Hematopoietic multipotent progenitor cell treated with erythropoietin and hydrocortisone succinate and interleukin-3 and kit ligand, for 8 days (in vitro differentiated cells): ENCODE results near the gene ZNF638.
A peak's percentile ranks its signal among the peaks of the same experiment; 100 is the strongest.

Experiments used
- DNase-seq: peaks from one replicate; pipeline ENCODE4 v3.0.0-alpha.2; 2015

Gene ZNF638

DNA sequence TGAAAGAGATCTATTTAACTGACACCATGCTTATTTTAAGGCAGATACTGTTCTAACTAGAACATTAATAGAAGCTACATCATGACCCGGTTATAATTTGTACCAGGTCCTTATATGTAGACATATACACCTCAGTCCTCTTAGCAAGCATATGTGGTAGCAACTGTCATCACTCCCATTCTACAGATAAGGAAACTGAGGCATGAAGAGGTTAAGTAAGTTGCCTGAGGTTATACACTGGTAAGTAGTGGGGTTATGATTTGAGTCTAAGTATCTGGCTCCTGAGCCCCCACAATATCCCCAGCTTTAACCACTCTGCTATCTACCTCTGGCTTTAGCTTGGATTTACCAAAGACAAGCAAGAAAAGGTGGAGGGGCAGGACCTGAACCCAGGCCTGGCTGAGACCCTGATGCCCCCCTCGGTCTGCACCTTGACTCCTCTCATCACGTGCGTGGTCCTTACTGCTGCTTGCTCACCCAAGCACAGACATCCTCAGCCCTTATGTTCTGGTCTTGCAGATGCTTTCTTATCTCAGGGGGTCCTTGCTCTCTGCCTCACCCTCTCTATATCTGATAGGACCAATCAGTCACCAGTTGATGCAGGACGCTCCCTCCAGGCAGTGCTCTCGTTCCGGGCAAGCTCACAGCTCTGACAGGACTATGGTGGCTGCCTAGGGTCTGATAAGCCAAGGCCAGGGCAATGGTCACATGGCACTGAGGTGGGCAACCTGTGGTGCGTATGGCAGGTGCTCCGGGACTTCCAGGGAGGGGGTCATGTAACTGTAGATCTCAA lies 125.7 kb downstream of the ZNF638 start:
- peak; percentile 70 for DNase-seq

DNA sequence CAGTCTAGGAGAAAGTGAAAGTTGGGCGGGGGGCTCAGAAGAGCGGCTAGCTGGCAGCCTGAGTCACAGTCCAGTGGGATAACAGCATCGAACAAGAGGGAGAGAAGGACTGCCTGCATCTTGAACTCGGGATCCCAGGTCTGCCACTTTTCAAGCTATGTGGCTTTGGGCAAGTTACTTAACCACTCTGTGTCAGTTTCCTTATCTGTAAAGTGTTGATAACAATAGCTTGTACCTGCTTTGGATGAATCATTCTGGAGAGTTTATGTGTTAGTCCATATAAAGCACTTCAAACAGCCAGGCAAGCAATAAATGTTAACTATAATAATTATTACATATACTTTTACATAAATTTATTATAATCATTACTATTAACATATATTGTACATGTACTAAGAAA lies 126.3 kb downstream of the ZNF638 start:
- peak; percentile 36 for DNase-seq

DNA sequence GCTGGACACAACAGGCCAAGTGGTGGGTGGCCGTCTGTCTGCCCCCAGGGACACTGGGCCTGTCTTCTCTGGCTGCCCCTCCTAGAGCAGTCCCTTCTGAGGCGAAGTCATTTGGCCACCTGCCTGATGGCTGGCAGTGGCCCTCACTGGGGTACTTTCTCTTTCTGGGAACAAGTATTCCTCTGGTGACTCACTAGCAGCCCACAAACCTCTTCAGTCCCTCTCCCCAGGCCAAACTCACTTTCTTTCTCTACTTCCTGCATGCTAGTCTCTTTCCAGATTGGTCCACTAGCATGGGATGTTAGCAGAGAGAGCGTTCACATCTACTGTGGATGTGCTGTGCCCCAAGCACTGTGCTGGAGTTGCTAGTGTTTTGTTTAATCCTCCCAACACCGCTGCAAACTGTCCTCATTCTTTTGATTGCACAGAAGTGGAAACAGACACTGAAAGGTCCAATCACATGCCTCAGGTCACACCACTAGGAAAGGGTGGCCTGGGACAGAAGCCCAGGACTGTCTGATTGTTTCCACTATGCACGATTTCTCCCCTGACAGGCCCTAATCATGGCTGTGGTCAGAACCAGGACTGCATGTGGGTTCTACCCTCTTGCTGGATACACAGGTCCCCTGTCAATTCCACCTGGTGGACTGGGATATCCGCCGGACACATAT lies 127.0 kb downstream of the ZNF638 start:
- DNase-seq, result no peak

DNA sequence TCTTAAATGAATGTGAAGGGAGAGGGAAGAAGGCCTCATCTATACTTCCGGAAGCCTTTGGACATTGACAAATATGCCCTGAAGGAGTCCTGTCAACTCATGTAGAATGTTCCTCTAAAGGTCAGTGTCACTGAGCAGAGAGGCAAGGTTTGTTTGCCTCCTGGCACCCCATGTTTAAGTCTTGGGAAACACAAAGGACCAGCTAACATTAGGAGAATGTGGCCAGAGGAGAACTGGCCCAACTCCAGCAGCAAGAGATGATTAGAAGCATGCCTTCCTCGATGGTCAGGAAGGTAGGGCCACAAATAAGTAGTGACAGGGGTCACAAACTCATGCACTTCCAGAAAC lies 127.5 kb downstream of the ZNF638 start:
- DNase-seq, result no peak

DNA sequence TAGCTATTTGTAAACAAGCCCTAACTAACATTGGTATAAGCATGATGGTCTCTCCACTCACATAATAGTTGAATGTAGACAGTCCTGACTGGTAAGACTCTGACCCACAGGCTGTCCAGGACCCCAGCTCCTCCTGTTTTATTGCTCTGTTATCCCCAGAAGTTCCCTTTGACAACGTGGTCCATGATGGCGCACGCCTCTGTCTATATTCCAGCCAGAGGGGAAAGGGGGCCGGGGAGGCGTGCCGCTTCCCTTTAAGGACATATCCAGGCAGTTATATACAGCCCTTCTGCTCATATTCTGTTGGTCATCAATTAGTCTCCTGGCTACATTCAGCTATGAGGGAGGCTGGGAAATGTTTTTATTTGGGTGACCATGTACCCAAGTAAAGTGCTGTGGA lies 128.5 kb downstream of the ZNF638 start:
- no peak for DNase-seq

DNA sequence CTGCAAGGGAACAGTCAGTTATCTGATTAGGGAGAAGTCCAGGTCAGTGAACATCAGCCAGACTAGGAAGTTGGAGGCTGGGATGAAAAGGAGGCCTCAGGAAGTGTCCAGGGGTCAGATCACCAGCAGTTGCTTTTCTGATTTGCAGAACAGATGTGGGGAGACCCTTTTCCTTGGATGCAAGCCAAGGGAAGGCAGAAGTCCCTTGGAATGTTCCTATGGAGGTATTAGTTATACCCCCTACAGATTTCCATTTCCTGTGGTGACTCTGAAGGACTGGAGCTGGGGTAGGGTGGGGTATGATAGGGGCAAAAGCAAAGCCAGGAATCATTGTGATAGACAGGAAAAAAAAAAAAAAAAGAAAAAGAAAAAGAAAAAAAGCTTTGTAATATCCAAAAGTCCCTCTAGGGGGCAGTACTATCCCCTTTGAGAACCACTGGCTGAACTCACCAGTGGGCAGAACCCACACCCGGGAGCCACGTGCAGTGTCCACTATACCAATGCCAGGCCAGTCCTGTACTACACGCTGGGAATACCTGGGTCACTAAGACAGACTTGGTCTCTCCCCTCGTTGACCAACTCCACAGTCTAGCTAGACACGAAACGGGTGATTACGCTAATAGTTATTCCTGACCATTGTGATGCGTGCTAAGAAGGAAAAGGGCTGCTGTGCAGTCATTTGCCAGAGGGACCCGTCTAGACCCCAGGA lies 129.2 kb downstream of the ZNF638 start:
- DNase-seq, result peak; percentile 64

DNA sequence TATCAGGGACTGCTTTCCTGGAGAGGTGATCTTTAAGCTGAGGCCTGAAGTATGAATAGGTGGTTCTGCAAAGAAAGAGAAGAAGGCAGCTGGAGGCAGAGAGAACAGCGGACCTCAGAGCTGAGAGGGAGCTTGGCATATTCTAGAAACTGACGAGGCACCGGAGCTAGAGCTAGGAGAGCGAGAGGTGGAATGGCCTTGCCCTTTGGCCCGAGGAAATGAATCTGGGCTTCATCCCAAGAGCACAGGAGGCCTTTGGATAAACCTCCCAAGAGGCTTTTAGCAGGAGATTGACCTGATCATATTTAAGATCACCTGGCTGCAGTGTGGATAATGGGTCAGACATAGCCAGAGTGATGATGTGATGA lies 129.7 kb downstream of the ZNF638 start:
- no peak for DNase-seq

DNA sequence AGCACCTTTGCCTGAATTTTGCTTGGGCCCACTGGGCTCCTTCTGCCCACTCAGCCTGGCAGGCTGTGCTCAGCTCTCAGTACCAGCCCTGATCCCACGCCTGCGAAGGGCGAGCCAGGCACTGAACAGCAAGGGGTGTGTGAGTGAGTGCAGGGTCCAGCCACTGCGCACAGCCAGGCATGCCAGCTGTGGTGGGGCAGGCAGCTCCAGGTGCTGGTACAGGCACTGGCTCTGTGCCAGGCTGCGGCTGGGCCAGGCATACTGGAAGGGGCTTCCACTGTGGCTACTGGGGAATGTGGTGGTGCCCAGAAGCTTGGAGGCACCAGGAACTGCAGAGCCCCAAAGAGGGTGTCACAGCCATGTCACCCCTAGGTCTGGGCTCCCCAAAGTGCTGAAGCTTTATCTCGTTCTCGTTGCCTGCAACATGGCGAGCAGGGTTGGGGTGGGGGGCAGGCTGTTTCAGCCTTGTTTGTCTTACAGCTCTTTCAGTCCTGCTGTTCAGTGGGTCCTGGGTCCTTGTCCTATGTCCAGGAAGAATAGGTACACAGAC lies 130.5 kb downstream of the ZNF638 start:
- no peak for DNase-seq

DNA sequence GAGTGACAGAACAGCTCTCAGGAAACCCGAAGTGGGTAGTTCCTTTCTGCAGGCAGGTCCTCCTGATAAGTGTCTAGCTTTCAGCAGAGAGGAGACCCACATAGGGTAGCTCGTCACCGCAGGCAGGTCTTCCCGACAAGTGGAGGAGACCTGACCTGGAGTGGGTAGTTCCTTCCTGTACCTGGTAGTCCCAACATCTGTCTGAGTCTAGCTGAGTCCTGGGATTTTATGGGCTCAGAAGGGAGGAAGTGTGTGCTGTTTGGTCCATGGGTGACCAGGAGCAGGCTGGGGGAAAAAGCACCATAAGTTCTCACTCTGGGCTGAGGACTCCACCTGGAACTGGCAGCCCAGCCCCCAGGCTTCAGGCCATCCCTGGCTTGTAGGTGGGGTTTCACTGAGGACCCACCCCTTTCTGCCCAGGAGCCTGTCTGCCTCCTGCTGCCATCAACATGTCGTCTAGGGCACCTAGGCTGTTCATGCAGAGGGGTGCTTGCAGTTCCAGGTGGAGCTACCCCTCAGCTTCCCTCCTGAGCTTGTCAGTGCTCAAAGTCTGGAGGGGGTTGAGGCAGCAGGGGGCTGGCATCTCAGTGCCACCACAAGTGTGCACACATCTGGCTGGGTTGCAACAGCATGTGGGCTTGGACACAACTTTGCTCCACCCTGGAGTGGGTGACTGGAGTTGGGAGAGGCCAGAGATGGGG lies 131.2 kb downstream of the ZNF638 start:
- no peak for DNase-seq

DNA sequence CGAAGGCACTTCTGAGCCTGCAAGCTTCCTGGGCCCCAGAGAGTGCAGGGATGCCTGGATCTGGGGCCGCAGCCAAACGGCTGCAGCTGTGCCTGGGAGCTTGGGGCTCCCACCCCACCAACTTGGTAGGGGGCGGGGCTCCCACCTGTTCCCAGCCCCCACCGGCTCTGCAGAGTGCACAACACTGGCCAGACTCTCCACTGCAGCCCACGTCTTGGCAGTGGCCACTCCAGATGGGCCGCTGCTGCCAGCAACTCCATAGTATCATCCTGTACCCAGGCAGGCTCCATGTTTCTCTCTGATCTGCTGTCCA lies 131.7 kb downstream of the ZNF638 start:
- no peak for DNase-seq

DNA sequence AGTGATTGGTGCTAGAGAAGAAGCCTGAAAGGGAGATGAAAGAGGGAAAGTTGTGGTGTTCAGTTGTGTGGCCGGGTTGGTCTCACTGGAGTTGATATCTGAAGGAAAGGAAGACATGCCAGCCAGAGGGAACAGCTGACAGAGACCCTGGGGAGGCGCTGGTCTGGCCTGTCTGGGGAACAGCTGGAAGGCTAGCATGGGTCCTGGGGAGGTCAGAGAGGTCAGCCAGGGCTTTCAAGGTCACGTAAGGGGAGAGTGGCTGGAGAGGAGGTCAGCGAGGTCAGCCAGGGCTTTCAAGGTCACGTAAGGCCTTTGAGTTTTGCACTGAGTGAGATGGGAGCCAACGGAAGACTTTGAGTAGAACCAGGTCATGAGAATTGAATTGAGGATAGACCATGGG lies 132.8 kb downstream of the ZNF638 start:
- no peak for DNase-seq

DNA sequence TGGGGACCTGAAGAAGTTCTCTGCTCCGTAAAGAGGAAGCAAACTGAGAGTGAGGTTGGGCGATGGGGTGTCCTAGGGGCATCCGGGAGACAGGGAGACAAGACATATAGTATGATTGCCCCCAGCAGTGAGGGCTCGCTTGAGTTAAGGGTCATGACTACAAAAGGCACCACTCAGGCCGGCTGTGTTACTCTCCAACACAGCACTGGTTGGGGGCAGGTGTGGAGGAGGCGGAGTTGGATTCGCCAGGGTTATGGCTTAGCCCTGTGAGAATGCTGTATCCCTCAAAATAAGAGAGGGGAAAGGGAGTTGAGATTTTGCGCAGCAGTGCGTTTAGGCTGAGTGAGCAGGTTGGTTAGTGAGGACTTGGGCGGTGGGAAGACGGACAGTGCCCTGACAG lies 133.8 kb downstream of the ZNF638 start:
- no peak for DNase-seq

DNA sequence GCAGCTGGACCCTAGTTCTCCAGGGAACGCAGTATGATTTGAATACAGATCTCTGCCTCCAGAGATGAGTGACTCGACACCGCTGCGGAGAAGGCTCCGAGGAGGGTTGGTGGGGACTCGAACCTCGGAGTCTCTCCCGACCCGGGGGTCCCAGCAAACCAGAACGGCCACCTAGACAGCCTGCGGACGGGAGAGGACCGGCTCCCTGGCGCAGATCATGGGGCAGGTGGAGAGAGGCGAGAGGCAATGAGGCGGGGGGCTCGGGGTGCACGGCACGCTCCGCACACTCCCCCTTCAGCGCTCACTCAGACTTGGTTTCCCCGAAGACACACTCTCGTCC lies 134.3 kb downstream of the ZNF638 start:
- no peak for DNase-seq

DNA sequence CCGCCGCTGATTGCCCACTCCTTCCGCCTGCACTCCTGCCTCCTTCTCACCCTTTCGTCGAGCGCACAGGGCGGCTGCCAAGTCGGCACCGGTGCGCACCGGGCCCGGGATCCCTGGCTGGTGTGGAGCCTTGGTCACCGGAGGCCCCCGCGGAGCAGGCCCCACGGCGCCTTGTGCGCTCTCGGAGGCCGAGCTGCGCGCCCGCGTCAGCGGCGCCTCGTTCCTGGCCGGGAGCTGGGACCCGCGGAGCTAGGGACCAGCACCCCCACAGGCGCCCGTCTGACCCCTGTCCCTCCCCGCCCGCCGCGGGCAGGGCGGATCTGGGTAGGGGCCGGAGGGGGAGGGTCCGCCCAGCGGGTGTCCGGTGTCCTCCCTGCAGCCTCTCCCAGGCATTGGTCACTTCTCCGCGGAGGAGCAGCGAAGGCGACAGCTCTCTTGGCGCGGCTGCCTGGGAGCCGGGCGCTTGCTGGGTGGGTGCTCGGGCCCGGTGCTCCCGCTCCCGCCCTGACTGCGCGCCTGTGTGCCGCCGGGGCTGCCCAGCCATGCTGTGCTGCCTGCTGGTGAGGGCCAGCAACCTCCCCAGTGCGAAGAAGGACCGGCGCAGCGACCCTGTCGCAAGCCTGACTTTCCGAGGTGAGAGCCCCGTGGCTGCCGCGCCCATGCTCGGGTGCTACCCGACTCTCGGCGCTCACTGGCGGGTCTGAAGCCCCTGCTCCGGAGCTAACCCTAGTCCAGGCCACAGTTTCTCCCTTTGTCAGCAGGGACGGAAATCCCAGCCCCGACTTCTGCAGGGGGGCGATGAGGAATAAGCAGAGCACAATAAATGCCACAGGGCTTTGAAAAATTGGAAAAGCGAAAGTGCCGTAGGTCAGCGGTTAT lies 135.0 kb downstream of the ZNF638 start:
- no peak for DNase-seq

DNA sequence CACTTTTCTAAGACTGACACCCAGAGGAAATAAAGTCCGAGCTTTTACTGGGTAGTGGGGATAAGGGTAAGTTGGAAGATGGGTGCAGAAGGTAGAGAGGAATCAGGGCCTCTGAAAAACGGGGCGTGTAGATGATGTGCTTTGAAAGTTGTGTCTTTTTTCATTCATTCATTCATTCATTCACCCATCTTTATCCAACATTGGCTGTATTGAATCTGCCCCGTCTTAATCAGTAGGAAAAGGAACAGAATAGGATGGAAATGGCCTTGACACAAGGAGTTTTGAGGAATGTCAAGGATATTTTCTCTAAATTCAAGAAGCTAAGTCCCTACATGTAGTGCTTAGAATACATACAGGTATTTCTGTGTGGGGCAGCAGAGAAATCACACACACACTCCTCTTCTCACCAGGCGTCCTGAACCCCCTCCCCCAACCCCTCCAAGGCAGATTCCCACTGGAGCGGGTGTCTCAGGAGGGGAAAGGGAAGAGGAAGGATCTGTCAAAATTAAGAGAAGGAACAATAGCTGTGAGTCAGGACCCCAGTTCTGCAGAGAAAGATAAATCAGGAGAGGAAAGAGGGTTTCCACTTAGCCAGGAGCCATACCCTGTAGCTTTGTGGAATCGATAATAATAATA lies 135.7 kb downstream of the ZNF638 start:
- no peak for DNase-seq

DNA sequence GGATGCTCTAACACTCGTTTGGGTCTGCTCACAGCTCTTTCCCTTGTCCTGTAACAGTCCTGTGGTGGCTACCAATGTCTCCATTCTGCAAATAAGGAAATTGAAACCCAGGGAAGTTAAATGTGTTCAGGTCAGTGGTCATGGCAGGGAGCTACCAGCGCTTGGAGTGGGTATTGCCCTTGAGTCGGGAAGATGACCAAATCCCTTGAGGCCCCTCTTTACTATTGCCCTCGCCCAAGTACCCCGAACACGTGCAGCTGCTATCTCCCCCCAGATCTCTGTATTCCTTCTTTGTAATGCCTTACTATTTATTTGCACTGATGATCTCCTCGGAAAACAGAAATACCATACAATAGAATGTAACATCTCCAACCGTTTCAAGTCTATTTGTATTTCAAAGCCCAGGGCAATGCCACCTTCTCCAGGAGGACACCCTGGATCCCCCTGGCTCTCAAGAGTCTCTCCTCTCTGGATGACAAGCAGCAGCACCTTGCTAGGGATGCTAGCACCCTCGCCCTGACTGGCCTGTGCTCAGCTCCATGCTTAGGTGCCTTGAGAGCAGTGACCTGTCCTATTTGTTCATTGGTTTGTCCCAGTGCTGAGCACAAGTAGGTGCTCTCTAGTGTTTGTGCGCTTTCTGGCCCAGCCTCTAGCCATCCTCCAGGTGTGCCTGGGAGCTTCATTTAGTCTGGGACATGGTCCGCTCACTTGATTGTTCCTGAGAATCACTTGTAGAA lies 136.9 kb downstream of the ZNF638 start:
- no peak for DNase-seq

DNA sequence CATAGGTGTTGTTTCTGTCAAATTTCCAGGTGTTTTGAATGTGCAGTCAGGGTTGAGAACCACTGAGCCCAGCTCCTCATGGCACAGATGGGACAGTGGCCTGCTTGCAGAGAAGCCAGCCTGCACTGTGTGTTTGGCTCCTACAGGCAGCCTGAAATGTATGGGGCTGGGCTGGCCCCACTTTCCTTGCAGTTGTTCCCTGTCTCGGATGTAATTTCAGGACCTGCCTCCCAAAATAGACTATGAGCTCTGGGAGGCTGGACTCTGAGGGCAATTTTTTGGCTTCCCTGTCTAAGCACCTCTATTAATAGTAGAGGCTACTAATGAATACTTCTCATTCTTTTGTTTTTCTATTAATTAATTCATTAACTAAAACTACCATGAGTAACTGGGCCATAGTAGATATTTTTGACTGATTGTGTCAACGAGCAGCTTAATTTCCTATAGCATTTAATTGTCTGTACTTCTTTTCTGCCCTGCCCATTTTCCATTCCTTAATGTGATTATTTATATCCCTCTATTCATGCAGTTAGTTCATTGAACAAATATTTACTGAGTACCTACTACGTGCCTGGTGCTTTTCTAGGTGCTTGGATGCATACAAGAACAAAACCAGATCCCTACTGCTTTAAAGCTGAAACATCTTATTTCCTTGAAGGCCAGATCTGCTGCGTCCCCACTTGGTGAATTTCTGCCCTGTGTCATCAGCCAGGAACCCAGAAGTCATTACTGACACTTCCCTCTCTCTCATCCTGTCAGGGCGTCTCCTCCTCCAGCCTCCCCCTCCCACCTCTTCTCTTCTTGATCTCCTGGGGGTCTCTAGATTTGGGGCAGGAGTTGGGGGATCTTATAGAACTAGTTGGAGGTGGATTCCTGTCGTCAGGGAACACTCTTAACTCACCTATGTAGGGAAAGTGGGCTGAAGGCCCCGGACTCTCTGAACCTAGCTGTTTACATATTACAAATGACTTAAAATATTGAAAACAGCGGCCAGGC lies 138.1 kb downstream of the ZNF638 start:
- no peak for DNase-seq

DNA sequence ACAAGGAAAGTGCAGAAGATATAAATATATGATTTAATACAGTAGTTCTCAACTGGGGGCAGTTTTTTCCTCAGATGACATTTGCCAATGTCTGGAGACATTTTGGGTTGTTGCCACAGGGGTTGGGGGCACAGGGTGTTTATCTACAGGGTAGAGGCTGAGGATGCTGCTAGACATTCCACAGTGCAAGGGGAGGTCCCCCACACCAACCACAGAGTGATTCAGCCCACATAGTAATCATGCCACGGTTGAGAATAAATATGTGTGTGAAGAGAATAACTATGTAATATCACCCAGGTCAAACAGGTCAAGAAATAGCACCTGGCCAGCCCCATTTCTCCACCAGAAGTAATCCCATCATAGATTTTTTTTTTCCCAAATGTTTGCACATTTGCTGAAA lies 139.7 kb downstream of the ZNF638 start:
- DNase-seq, result no peak

DNA sequence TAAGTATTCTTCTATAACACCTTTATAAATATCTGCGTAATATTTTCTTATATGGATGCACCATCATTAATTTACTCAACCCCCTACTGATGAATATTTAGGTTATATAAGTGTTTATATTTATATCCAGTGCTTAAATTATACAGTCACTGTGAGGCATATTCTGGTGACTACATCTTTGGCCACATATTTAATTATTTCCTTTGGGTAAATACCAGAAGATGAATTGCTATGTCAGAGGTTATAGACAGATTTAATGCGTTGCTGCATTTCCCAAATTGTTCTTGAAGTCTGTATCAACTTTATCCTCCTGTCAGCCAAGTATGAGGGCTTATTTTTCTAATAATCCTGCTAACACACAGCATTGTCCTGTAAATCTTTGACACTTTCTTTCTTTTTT lies 140.4 kb downstream of the ZNF638 start:
- DNase-seq, result no peak
